Stomach (tissue), 4 donors: ENCODE measurements around the gene SLC24A3.

Experiments used
- EP300 ChIP-seq: sonication (generic); formaldehyde crosslinking; IDR thresholded peaks from one replicate; pipeline ENCODE4 v1.6.1; 2017; ENCODE audit warnings: antibody characterized with exemption
- POLR2A ChIP-seq, 4 donors: fragments of 450-650 bp; IDR thresholded peaks; one replicate each; pipeline ENCODE4 v1.6.1; 2016; ENCODE audit warnings: antibody characterized with exemption in 4 of 4, control low read depth in 2 of 4, mild to moderate bottlenecking in 1 of 4, moderate library complexity in 1 of 4
- TF ChIP-seq, protein P1 (sequence below), 7 experiments: fragments of 450-650 bp in 4 of 7; fragments of 200-600 bp in 3 of 7; sonication (generic) in 3 of 7; IDR thresholded peaks; one replicate each; pipeline ENCODE4 v1.5.1; 2016 to 2019; ENCODE audit warnings: antibody characterized with exemption in 7 of 7, control low read depth in 2 of 7, mild to moderate bottlenecking in 1 of 7

DNA sequence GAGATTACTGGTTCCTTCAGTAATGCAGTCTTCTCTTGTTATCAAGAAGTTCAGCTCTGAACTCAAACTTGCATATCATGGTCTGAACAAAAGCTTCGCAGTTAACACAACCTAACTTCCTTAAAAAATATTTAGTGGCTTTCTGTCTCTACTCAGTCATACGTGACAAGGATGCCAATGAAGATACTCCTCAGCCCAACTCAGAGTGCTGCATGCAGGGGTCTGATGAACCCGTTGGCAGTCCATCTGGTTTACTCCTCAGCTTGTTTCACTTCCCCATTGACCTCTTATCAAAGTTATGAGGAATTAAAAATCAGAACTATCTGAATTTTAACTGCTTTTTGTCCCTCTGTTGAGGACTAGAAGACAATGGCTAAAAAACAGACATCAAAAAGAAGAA lies 489.0 kb downstream of the SLC24A3 start:
- TF ChIP-seq, protein P1, sequence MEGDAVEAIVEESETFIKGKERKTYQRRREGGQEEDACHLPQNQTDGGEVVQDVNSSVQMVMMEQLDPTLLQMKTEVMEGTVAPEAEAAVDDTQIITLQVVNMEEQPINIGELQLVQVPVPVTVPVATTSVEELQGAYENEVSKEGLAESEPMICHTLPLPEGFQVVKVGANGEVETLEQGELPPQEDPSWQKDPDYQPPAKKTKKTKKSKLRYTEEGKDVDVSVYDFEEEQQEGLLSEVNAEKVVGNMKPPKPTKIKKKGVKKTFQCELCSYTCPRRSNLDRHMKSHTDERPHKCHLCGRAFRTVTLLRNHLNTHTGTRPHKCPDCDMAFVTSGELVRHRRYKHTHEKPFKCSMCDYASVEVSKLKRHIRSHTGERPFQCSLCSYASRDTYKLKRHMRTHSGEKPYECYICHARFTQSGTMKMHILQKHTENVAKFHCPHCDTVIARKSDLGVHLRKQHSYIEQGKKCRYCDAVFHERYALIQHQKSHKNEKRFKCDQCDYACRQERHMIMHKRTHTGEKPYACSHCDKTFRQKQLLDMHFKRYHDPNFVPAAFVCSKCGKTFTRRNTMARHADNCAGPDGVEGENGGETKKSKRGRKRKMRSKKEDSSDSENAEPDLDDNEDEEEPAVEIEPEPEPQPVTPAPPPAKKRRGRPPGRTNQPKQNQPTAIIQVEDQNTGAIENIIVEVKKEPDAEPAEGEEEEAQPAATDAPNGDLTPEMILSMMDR (IDR thresholded peaks at IDR 0.05), result no peak
- TF ChIP-seq POLR2A (IDR thresholded peaks at IDR 0.05), result no peak
- TF ChIP-seq EP300, result no peak
